ENCODE results near the gene CADPS2. TPM values are rescaled to one million over a fixed set of nuclear protein-coding genes. Genes with fewer than 3 reads are reported as not detected.

The CADPS2 gene
- total RNA-seq, 1 donor from 2014 or later = 10.1 TPM

DNA sequence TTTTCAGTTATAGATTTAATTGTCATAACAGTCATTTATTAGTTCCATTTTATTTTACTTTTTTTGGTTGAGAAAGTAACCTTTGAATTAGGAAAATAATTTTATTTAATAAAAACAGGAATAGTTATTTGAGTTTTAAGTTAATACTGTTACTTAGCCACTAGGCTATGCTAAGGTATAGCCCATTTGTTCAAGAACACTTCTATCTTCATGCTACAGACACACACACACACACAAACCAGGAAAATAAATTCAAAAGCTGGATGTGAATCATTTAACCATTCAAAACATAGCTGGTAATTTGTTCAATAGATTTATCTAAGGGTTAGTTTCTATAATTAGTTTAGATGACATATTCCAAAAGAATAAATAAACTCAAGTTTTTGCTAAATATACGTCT is 335.7 kb downstream of the CADPS2 start:
- Mint-ChIP-seq H3K4me1 (ENCODE audit: unreplicated experiment) (no peaks in the 10 kb centered on the region), H3K27me3 (no peaks in the 10 kb centered on the region), H3K27ac (no peak overlapping the region), H3K4me3 (no peak overlapping the region), H3K9me3 (no peaks in the 10 kb centered on the region), H3K36me3 (no peaks in the 10 kb centered on the region)
- TF ChIP-seq CTCF (conservative IDR thresholded peaks at IDR 0.05) = peak; percentile 54
- DNase-seq (ENCODE audit: extremely low spot score, unreplicated experiment) = no peak

- H3K27ac Mint-ChIP-seq = no peak overlapping the region
- H3K4me1 Mint-ChIP-seq (ENCODE audit: unreplicated experiment) = no peaks in the 10 kb centered on the region
- no peaks in the 10 kb centered on the region for H3K27me3 Mint-ChIP-seq
- TF ChIP-seq CTCF (conservative IDR thresholded peaks at IDR 0.05) = no peak
- H3K9me3 Mint-ChIP-seq = no peaks in the 10 kb centered on the region
- no peak for DNase-seq (ENCODE audit: extremely low spot score, unreplicated experiment)
- no peak overlapping the region for H3K4me3 Mint-ChIP-seq
- H3K36me3 Mint-ChIP-seq = no peaks in the 10 kb centered on the region
Observed at GRCh38 chr7:122549578-122549977, 336.7 kb downstream of the CADPS2 start.

GRCh38 chr7:122546496-122546895 is 339.8 kb downstream of the CADPS2 start:
- no peak for TF ChIP-seq CTCF (conservative IDR thresholded peaks at IDR 0.05)
- no peak for DNase-seq (ENCODE audit: extremely low spot score, unreplicated experiment)
- H3K27ac Mint-ChIP-seq = no peak overlapping the region
- no peaks in the 10 kb centered on the region for H3K9me3 Mint-ChIP-seq
- H3K4me3 Mint-ChIP-seq = no peak overlapping the region
- H3K27me3 Mint-ChIP-seq = no peaks in the 10 kb centered on the region
- no peaks in the 10 kb centered on the region for H3K36me3 Mint-ChIP-seq
- H3K4me1 Mint-ChIP-seq (ENCODE audit: unreplicated experiment) = no peaks in the 10 kb centered on the region

- H3K9me3 Mint-ChIP-seq = no peaks in the 10 kb centered on the region
- no peak for DNase-seq (ENCODE audit: extremely low spot score, unreplicated experiment)
- H3K27me3 Mint-ChIP-seq = no peaks in the 10 kb centered on the region
- no peaks in the 10 kb centered on the region for H3K36me3 Mint-ChIP-seq
- H3K4me1 Mint-ChIP-seq (ENCODE audit: unreplicated experiment) = no peaks in the 10 kb centered on the region
- no peak overlapping the region for H3K4me3 Mint-ChIP-seq
- H3K27ac Mint-ChIP-seq = no peak overlapping the region
- TF ChIP-seq CTCF (conservative IDR thresholded peaks at IDR 0.05) = no peak
Observed at GRCh38 chr7:122544463-122544862, 341.8 kb downstream of the CADPS2 start.

- DNase-seq (ENCODE audit: extremely low spot score, unreplicated experiment) = no peak
- H3K4me1 Mint-ChIP-seq (ENCODE audit: unreplicated experiment) = no peaks in the 10 kb centered on the region
- no peaks in the 10 kb centered on the region for H3K27me3 Mint-ChIP-seq
- H3K27ac Mint-ChIP-seq = no peak overlapping the region
- no peak overlapping the region for H3K4me3 Mint-ChIP-seq
- H3K9me3 Mint-ChIP-seq = no peaks in the 10 kb centered on the region
- H3K36me3 Mint-ChIP-seq = no peaks in the 10 kb centered on the region
- TF ChIP-seq CTCF (conservative IDR thresholded peaks at IDR 0.05) = no peak
Observed at GRCh38 chr7:122543891-122544290, 342.4 kb downstream of the CADPS2 start.

DNA sequence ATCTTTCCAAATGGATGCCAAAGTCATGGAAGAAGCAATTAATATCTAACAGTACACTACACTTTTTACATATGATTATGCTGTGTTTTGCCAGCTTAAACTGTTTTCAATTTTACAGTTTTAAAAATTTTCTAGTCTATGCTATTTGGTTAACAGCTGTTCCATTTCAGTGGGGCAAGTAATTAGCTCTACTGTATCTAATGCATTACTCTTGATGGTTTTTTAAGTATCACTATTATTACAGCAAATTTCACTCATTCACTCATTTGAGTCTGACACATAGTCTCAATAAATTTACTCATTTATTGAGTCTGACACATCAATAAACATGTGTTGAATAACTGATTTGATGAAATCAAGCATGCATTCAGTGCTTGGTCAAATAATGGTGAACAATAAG is 343.1 kb downstream of the CADPS2 start:
- H3K4me1 Mint-ChIP-seq (ENCODE audit: unreplicated experiment) = no peaks in the 10 kb centered on the region
- no peaks in the 10 kb centered on the region for H3K9me3 Mint-ChIP-seq
- H3K4me3 Mint-ChIP-seq = no peak overlapping the region
- no peaks in the 10 kb centered on the region for H3K36me3 Mint-ChIP-seq
- H3K27ac Mint-ChIP-seq = no peak overlapping the region
- no peaks in the 10 kb centered on the region for H3K27me3 Mint-ChIP-seq
- no peak for DNase-seq (ENCODE audit: extremely low spot score, unreplicated experiment)
- no peak for TF ChIP-seq CTCF (conservative IDR thresholded peaks at IDR 0.05)
